K562 (cell line): ENCODE results near the gene DRAXIN. TPM values are rescaled to one million over a fixed set of nuclear protein-coding genes. Genes with fewer than 3 reads are reported as not detected.
A peak's percentile ranks its signal among the peaks of the same experiment; 100 is the strongest.

Experiments used
- ADNP ChIP-seq: fragments of 200-800 bp; sonication (Bioruptor generic); IDR thresholded peaks from 2 replicates; pipeline ENCODE4 v1.6.1; 2016; ENCODE audit warnings: missing genetic modification characterization, missing compliant biosample characterization
- CREB3L1 ChIP-seq: fragments of 450-650 bp; IDR thresholded peaks from 2 replicates; pipeline ENCODE4 v1.6.1; 2014; ENCODE audit warnings: low read depth, mild to moderate bottlenecking, moderate library complexity, borderline replicate concordance
- HOXB6 ChIP-seq: fragments of 250-450 bp; sonication (Bioruptor Pico); IDR thresholded peaks from 2 replicates; pipeline ENCODE4 v1.5.1; 2022; ENCODE audit warnings: mild to moderate bottlenecking, borderline replicate concordance
- NCOA1 ChIP-seq: fragments of 450-650 bp; IDR thresholded peaks from 2 replicates; pipeline ENCODE4 v1.6.1; 2016; ENCODE audit warnings: low read depth
- NFYB ChIP-seq: IDR thresholded peaks from 2 replicates; pipeline ENCODE4 v1.6.1; 2011; ENCODE audit warnings: mild to moderate bottlenecking, moderate library complexity; ENCODE audit not compliant: insufficient read length; ENCODE audit errors: extremely low read depth
- NR4A1 ChIP-seq, 2 experiments: fragments of 250-450 bp in 1 of 2; fragments of 450-650 bp in 1 of 2; sonication (Bioruptor Pico) in 1 of 2; IDR thresholded peaks; 2 replicates each; pipeline versions ENCODE4 v1.4.0 to v1.6.1; 2016 to 2020; ENCODE audit warnings: mild to moderate bottlenecking in 2 of 2, missing compliant biosample characterization in 1 of 2, missing genetic modification characterization in 1 of 2, moderate library complexity in 1 of 2
- NUFIP1 ChIP-seq: fragments of 450-650 bp; IDR thresholded peaks from 2 replicates; pipeline ENCODE4 v1.6.1; 2018; ENCODE audit not compliant: partially characterized antibody
- POLR2G ChIP-seq: fragments of 200-400 bp; formaldehyde crosslinking; IDR thresholded peaks from 2 replicates; pipeline ENCODE4 v1.6.1; 2017; ENCODE audit warnings: low read depth, mild to moderate bottlenecking, antibody characterized with exemption, low read length, moderate library complexity
- RBM34 ChIP-seq: fragments of 200-400 bp; formaldehyde crosslinking; IDR thresholded peaks from 2 replicates; pipeline ENCODE4 v1.6.1; 2018; ENCODE audit warnings: low read length, borderline replicate concordance; ENCODE audit not compliant: insufficient read depth
- SMAD2 ChIP-seq: fragments of 150-350 bp; IDR thresholded peaks from 2 replicates; pipeline ENCODE4 v1.6.1; 2014; ENCODE audit warnings: low read depth, mild to moderate bottlenecking, low read length
- SMARCA4 ChIP-seq: fragments of 450-650 bp; IDR thresholded peaks from 2 replicates; pipeline ENCODE4 v1.6.1; 2016
- TSC22D4 ChIP-seq: fragments of 450-650 bp; IDR thresholded peaks from 2 replicates; pipeline ENCODE4 v1.6.1; 2016; ENCODE audit warnings: missing genetic modification characterization, missing biosample characterization, control low read depth
- ZNF12 ChIP-seq: sonication (generic); formaldehyde crosslinking; IDR thresholded peaks from 2 replicates; pipeline ENCODE4 v1.4.0; 2020; ENCODE audit warnings: mild to moderate bottlenecking, missing genetic modification reagents
- ZNF551 ChIP-seq: fragments of 250-450 bp; sonication (Bioruptor Pico); IDR thresholded peaks from 2 replicates; pipeline ENCODE4 v1.5.0; 2021; ENCODE audit warnings: mild to moderate bottlenecking, moderate library complexity
- ZNF57 ChIP-seq: fragments of 450-650 bp; formaldehyde crosslinking; IDR thresholded peaks from 2 replicates; pipeline ENCODE4 v1.4.0; 2020; ENCODE audit warnings: mild to moderate bottlenecking, moderate library complexity
- ZNF740 ChIP-seq, 3 experiments: fragments of 200-800 bp in 1 of 3; sonication (Bioruptor generic) in 1 of 3; sonication (generic) in 1 of 3; formaldehyde crosslinking in 1 of 3; IDR thresholded peaks; 2 replicates each; pipeline versions ENCODE4 v1.6.1 to v1.8.0; 2016 to 2022; ENCODE audit warnings: mild to moderate bottlenecking in 2 of 3, missing compliant biosample characterization in 2 of 3, missing genetic modification characterization in 2 of 3, missing genetic modification reagents in 1 of 3
- polyA plus RNA-seq, 8 experiments: library from polyadenylated mRNA; depleted of rRNA in 4 of 8; stranded (reverse) in 5 of 8; unstranded in 3 of 8; fragments of >200 nt; fragmentation: Nextera tagmentation in 2 of 8; fragmentation: Illumina TruSeq in 1 of 8; extraction: Ambion mirVana in 2 of 8; extraction: Trizol in 1 of 8; gene quantifications; 2 replicates each; pipeline versions ENCODE4 v1.2.1 to v1.2.3, GENCODE V29; 2011 to 2014; ENCODE audit warnings: inconsistent platforms in 1 of 8, missing spikeins in 1 of 8
- total RNA-seq, 7 experiments: library from RNA; depleted of rRNA in 6 of 7; stranded (reverse); fragments of >200 nt in 6 of 7; fragmentation: Illumina TruSeq in 2 of 7; extraction: Trizol in 2 of 7; gene quantifications; 2 replicates each; pipeline versions ENCODE4 v1.2.1 to v1.2.3, GENCODE V29; 2011 to 2021; ENCODE audit warnings: low replicate concordance in 1 of 7
- TF ChIP-seq, protein P1 (sequence below), 2 experiments: IDR thresholded peaks; 2 replicates each; pipeline ENCODE4 v1.6.1; 2012; ENCODE audit warnings: improper control_type of control experiment in 2 of 2, low read depth in 2 of 2, low read length in 2 of 2, borderline replicate concordance in 1 of 2
- TF ChIP-seq, protein P2 (sequence below): conservative IDR thresholded peaks from 2 replicates; pipeline ENCODE4 v1.6.1; 2011; ENCODE audit warnings: low read depth, mild to moderate bottlenecking, low read length; ENCODE audit not compliant: control insufficient read depth
- TF ChIP-seq, protein P3 (sequence below): fragments of 250-450 bp; sonication (Bioruptor Pico); IDR thresholded peaks from 2 replicates; pipeline ENCODE4 v1.4.0; 2020; ENCODE audit warnings: mild to moderate bottlenecking, moderate library complexity, borderline replicate concordance

The DRAXIN gene
- total and polyA plus RNA-seq, 9 of the 15 experiments (the other 6 are each of a cell fraction or from before 2014, with no cell fraction given), result 0.01 to 0.04 (median 0.01) TPM; not detected in 6

GRCh38 chr1:11749203-11749689, 57.7 kb downstream of the DRAXIN start (continued):
- TF ChIP-seq ZNF740 (CRISPR knock-in tag; IDR thresholded peaks at IDR 0.05) (no peak), ZNF740 (tag; IDR thresholded peaks at IDR 0.05) (no peak), POLR2G (no peak; the same call in 1 of the 2 replicates), HOXB6 (CRISPR knock-in tag) (no peak), CREB3L1 (no peak), NUFIP1 (no peak), SMARCA4 (no peak), SMAD2 (no peak), NCOA1 (no peak), ADNP (0 out of 2 replicates have a peak, but pooled peaks have one; percentile 44), ZNF12 (CRISPR knock-in tag) (no peak), RBM34 (no peak), NFYB (no peak), TSC22D4 (tag) (no peak), ZNF57 (CRISPR knock-in tag) (no peak), NR4A1 (CRISPR knock-in tag; IDR thresholded peaks at IDR 0.05) (no peak), NR4A1 (tag; IDR thresholded peaks at IDR 0.05) (no peak), ZNF551 (CRISPR knock-in tag) (no peak)
- TF ChIP-seq, protein P1, sequence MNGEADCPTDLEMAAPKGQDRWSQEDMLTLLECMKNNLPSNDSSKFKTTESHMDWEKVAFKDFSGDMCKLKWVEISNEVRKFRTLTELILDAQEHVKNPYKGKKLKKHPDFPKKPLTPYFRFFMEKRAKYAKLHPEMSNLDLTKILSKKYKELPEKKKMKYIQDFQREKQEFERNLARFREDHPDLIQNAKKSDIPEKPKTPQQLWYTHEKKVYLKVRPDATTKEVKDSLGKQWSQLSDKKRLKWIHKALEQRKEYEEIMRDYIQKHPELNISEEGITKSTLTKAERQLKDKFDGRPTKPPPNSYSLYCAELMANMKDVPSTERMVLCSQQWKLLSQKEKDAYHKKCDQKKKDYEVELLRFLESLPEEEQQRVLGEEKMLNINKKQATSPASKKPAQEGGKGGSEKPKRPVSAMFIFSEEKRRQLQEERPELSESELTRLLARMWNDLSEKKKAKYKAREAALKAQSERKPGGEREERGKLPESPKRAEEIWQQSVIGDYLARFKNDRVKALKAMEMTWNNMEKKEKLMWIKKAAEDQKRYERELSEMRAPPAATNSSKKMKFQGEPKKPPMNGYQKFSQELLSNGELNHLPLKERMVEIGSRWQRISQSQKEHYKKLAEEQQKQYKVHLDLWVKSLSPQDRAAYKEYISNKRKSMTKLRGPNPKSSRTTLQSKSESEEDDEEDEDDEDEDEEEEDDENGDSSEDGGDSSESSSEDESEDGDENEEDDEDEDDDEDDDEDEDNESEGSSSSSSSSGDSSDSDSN (IDR thresholded peaks at IDR 0.05; ENCODE audit: borderline replicate concordance in 1 of 2, low read depth in 2 of 2, low read length in 2 of 2), result no peak
- TF ChIP-seq, protein P2, sequence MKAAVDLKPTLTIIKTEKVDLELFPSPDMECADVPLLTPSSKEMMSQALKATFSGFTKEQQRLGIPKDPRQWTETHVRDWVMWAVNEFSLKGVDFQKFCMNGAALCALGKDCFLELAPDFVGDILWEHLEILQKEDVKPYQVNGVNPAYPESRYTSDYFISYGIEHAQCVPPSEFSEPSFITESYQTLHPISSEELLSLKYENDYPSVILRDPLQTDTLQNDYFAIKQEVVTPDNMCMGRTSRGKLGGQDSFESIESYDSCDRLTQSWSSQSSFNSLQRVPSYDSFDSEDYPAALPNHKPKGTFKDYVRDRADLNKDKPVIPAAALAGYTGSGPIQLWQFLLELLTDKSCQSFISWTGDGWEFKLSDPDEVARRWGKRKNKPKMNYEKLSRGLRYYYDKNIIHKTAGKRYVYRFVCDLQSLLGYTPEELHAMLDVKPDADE, result no peak
- TF ChIP-seq, protein P3, sequence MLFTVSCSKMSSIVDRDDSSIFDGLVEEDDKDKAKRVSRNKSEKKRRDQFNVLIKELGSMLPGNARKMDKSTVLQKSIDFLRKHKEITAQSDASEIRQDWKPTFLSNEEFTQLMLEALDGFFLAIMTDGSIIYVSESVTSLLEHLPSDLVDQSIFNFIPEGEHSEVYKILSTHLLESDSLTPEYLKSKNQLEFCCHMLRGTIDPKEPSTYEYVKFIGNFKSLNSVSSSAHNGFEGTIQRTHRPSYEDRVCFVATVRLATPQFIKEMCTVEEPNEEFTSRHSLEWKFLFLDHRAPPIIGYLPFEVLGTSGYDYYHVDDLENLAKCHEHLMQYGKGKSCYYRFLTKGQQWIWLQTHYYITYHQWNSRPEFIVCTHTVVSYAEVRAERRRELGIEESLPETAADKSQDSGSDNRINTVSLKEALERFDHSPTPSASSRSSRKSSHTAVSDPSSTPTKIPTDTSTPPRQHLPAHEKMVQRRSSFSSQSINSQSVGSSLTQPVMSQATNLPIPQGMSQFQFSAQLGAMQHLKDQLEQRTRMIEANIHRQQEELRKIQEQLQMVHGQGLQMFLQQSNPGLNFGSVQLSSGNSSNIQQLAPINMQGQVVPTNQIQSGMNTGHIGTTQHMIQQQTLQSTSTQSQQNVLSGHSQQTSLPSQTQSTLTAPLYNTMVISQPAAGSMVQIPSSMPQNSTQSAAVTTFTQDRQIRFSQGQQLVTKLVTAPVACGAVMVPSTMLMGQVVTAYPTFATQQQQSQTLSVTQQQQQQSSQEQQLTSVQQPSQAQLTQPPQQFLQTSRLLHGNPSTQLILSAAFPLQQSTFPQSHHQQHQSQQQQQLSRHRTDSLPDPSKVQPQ, result no peak
